Activated CD8-positive, alpha-beta memory T cell treated with anti-CD3 and anti-CD28 coated beads, Interleukin-2, amount 10 ng/mL, durations not matched to agents 7 days and 5 days (primary cell): Measurements from ENCODE around the gene SMIM10L1. TPM values are rescaled to one million over a fixed set of nuclear protein-coding genes. Genes with fewer than 3 reads are reported as not detected.

Experiments used
- ATAC-seq: fragments of 150-1000 bp; cut with Tn5 transposase; one replicate; pipeline ENCODE4 v1.10.0; 2021; ENCODE audit warnings: moderate library complexity
- CTCF ChIA-PET: fragments of 350-600 bp; sonication (Branson Sonifier 250); formaldehyde crosslinking; loops from one replicate; lab custom pipeline; 2021; ENCODE audit warnings: antibody characterized with exemption; lab: Charles Lee
- DNase-seq: peaks from one replicate; pipeline ENCODE4 v3.0.0-alpha.2; 2020
- H3K27ac Mint-ChIP-seq: one replicate; pipeline ENCODE4 v1.8.0; 2021; ENCODE audit warnings: mild to moderate bottlenecking, mixed read lengths
- H3K27me3 Mint-ChIP-seq: one replicate; pipeline ENCODE4 v1.8.0; 2021; ENCODE audit warnings: mixed read lengths
- H3K36me3 Mint-ChIP-seq: one replicate; pipeline ENCODE4 v1.8.0; 2021; ENCODE audit warnings: mild to moderate bottlenecking, mixed read lengths
- H3K4me1 Mint-ChIP-seq: one replicate; pipeline ENCODE4 v1.8.0; 2021; ENCODE audit warnings: mixed read lengths
- H3K4me3 Mint-ChIP-seq: one replicate; pipeline ENCODE4 v1.8.0; 2021; ENCODE audit warnings: mild to moderate bottlenecking, moderate library complexity, mixed read lengths
- H3K9me3 Mint-ChIP-seq: one replicate; pipeline ENCODE4 v1.8.0; 2022; ENCODE audit warnings: low read depth, mixed read lengths
- total RNA-seq, 2 experiments: library from RNA; stranded (reverse); gene quantifications; one replicate each; pipeline ENCODE4 v1.2.3, GENCODE V29; 2021

Gene SMIM10L1
- 1 to 10 TPM; 8.8 to 9.0 TPM for total RNA-seq

DNA sequence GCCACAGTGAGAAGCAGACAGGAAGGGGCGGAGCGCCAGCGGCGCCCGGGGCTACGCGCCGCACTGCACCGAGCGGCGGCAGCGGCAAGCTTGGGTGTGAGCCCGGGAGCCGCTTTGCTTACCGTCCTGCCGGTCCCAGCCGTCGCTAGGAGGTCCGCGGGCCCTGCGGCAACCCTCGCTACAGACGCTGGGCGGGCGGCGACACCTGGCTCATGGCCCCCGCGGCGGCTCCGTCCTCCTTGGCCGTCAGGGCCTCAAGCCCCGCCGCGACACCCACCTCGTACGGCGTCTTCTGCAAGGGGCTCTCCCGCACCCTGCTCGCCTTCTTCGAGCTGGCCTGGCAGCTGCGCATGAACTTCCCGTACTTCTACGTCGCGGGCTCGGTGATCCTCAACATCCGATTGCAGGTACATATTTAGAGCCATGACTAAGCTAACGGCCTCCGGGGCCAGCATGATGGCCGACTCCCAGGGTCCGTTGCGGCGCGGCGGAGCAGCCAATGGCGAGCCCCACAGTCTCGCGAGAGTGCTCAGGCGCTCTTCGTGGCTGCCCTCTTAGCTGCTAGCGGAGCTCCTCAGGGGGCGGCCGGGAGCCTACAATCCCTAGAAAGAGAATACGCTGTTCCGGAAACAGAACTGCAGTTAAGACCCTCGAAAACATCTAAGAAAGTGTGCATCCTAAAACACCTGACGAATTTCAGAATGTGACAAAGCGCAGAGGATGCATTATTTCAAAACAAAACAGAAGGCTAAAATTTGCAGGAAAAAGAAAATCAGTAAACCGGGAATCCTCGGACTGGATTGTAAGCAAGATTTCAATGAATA is at the start of gene SMIM10L1:
Gene SMIM10L1 (plus strand): TSS at position 50 of the 824 bp plus-strand sequence. CDS start 163 bp downstream, at position 213.
- CTCF ChIA-PET, result interaction anchor here (0.6 to 2.2 kb wide), 7 partner anchors 8 to 454 kb away, joined by 3 to 7 read pairs (median 3); no protein-coding TSS in a partner anchor
- DNase-seq (peak; percentile 94), ATAC-seq (peak; percentile 99)
- peaks cover 44% of the 10 kb centered on the region for H3K4me1 Mint-ChIP-seq
- H3K27me3 Mint-ChIP-seq, result no peaks in the 10 kb centered on the region
- peak within 1 kb of the TSS; percentile 94 for H3K4me3 Mint-ChIP-seq
- H3K9me3 Mint-ChIP-seq, result no peaks in the 10 kb centered on the region
- H3K36me3 Mint-ChIP-seq, result peaks cover 49% of the 10 kb centered on the region
- H3K27ac Mint-ChIP-seq, result peak within 1 kb of the TSS; percentile 95

DNA sequence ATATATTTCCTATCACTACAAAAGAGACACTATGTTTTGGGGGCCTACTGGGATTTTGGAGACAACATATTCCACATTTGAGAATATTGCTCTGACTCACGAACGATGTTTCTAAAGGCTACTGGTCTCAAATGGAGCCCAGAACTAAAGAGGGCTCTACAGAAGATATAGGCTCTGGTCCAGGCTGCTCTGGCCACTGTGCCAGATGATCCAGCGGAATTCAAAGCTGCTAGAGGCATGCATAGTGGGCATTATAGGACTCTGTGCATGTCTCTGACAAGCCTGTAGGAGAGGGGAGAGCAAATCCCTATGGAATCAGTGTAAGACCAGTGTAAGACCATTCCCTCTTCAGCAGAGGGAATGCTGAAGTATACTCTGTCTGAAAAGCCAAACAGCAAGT is 40.6 kb upstream of the SMIM10L1 start:
- no peaks in the 10 kb centered on the region for H3K27me3 Mint-ChIP-seq
- H3K27ac Mint-ChIP-seq, result no peak overlapping the region
- H3K4me1 Mint-ChIP-seq, result peaks cover 4% of the 10 kb centered on the region
- peaks cover 51% of the 10 kb centered on the region for H3K36me3 Mint-ChIP-seq
- no peaks in the 10 kb centered on the region for H3K9me3 Mint-ChIP-seq
- no peak for ATAC-seq
- no peak for DNase-seq
- no peak overlapping the region for H3K4me3 Mint-ChIP-seq
- CTCF ChIA-PET, result no interaction called here

- Mint-ChIP-seq H3K4me3 (no peak overlapping the region), H3K4me1 (peaks cover 4% of the 10 kb centered on the region), H3K36me3 (peaks cover 52% of the 10 kb centered on the region), H3K27me3 (no peaks in the 10 kb centered on the region), H3K27ac (no peak overlapping the region), H3K9me3 (no peaks in the 10 kb centered on the region)
- DNase-seq (no peak), ATAC-seq (no peak)
- CTCF ChIA-PET, result no interaction called here
These were observed 40.0 kb upstream of the SMIM10L1 start for GRCh38 chr12:11130999-11131398.

DNA sequence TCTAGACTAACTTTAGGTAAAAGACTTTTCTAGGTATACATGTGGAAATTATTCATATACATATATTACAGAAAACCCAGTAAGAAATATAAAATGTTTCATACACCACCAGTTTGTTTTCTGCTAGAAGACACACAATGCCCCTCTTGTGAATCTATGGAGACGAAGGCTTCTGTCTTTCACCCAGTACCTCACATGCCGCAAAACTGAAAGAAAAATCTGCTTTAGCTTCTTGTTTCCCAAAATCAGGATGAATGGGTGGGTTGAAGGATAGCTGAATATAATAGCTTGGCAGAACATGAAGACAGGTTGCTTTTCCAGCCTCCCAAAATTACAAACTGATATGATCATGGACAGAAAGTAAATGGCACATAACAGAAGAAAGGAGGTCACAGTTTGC is 37.8 kb upstream of the SMIM10L1 start:
- Mint-ChIP-seq H3K9me3 (no peaks in the 10 kb centered on the region), H3K4me3 (no peak overlapping the region), H3K27me3 (no peaks in the 10 kb centered on the region), H3K36me3 (peaks cover 41% of the 10 kb centered on the region), H3K27ac (no peak overlapping the region), H3K4me1 (peaks cover 10% of the 10 kb centered on the region)
- no peak for ATAC-seq
- no peak for DNase-seq
- CTCF ChIA-PET, result no interaction called here

DNA sequence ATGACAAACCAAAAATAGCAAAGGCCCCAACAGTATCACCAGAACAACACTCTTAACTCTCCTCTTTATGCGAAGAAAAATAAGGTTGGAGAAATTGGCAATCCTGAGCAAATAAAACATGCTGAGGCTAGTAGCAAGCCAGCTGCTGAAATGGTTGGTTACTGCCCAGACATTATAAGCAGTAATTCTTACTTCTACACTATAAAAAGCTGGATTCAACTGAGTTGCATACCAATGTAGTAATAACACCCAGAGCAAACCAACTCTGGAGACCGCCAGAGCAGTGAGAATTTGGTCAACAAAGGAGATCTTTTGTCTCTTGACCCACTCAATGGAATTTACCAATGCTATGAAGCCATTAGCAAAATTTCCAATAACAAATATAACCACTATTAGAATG is 37.2 kb upstream of the SMIM10L1 start:
- DNase-seq (no peak), ATAC-seq (no peak)
- Mint-ChIP-seq H3K27me3 (no peaks in the 10 kb centered on the region), H3K4me1 (peaks cover 10% of the 10 kb centered on the region), H3K27ac (no peak overlapping the region), H3K9me3 (no peaks in the 10 kb centered on the region), H3K4me3 (no peak overlapping the region), H3K36me3 (peaks cover 35% of the 10 kb centered on the region)
- CTCF ChIA-PET, result no interaction called here

DNA sequence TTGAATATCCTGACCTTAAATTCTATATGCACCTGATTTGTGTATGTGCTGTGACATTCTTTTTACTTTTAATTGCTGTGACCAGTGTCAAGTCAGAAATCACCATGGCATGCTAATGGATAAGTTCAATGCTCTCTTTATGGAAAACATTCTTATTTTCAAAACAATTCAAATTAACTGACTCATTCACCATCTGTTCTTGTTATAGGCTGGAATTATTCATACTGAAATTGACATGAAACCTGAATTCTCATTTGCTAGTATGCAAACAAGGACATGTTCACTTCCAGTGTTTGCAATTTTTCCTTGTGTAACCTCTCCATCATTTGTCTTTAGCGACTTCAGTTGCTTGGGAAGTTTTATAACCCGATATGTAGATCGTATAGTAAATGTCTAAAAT is 36.7 kb upstream of the SMIM10L1 start, which contains the start of gene TAS2R30:
Gene TAS2R30 (minus strand): TSS at position 340 of the 400 bp plus-strand sequence. CDS start 400 bp downstream, outside the sequence.
- ATAC-seq (no peak), DNase-seq (no peak)
- H3K4me3 Mint-ChIP-seq, result no peak within 1 kb of the TSS
- CTCF ChIA-PET, result no interaction called here
- no peaks in the 10 kb centered on the region for H3K9me3 Mint-ChIP-seq
- no peak within 1 kb of the TSS for H3K27ac Mint-ChIP-seq
- H3K27me3 Mint-ChIP-seq, result no peaks in the 10 kb centered on the region
- H3K4me1 Mint-ChIP-seq, result peaks cover 10% of the 10 kb centered on the region
- H3K36me3 Mint-ChIP-seq, result peaks cover 36% of the 10 kb centered on the region

- ATAC-seq (no peak), DNase-seq (no peak)
- CTCF ChIA-PET, result no interaction called here
- H3K27me3 Mint-ChIP-seq, result no peaks in the 10 kb centered on the region
- H3K9me3 Mint-ChIP-seq, result no peaks in the 10 kb centered on the region
- H3K4me3 Mint-ChIP-seq, result no peak overlapping the region
- no peak overlapping the region for H3K27ac Mint-ChIP-seq
- H3K36me3 Mint-ChIP-seq, result peaks cover 33% of the 10 kb centered on the region
- peaks cover 10% of the 10 kb centered on the region for H3K4me1 Mint-ChIP-seq
These were observed 34.9 kb upstream of the SMIM10L1 start for GRCh38 chr12:11136075-11136474.

- peaks cover 43% of the 10 kb centered on the region for H3K36me3 Mint-ChIP-seq
- H3K4me1 Mint-ChIP-seq, result no peaks in the 10 kb centered on the region
- no peak overlapping the region for H3K4me3 Mint-ChIP-seq
- H3K27me3 Mint-ChIP-seq, result no peaks in the 10 kb centered on the region
- DNase-seq (no peak), ATAC-seq (no peak)
- CTCF ChIA-PET, result no interaction called here
- peaks cover 6% of the 10 kb centered on the region for H3K9me3 Mint-ChIP-seq
- no peak overlapping the region for H3K27ac Mint-ChIP-seq
These were observed 27.6 kb upstream of the SMIM10L1 start for GRCh38 chr12:11143352-11143751.

DNA sequence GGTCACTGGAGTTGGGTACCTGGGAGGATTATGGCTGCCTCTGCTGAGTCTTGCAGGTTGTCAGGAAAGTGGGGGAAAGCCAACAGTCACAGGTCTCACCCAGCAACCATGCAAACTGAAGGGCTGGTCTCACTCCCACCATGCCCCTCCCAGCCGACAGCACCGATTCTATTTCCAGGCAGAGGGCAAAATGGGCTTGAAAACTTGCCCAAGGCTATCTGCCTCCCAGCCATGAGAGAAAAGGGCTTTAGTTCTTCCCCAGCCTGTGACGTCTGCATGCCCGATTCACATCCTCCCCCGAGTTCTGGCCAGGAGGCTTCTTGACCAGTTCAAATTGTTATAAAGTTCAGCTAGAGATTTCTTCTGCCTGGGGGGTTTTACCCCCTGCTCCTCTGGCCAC is 26.7 kb upstream of the SMIM10L1 start:
- Mint-ChIP-seq H3K9me3 (peaks cover 6% of the 10 kb centered on the region), H3K36me3 (peaks cover 42% of the 10 kb centered on the region)
- CTCF ChIA-PET, result no interaction called here

DNA sequence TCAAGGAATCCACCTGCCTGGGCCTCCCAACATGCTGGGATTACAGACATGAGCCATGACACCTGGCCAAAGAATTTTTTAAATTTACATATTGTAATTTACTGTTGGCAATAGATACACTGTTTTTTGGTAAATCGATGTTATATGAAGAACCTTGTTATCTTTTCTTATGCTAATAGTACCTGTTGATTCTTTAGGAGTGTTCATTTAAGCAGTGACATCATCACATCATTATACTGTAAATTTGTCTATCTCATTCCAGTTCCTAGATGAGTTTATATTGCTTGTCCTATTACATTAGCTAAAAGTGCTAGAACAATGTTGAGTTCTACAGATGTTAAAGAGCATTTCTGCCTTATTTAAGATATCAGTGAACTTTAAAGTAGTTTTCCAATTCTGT is 23.6 kb upstream of the SMIM10L1 start:
- H3K27me3 Mint-ChIP-seq, result no peaks in the 10 kb centered on the region
- no peak overlapping the region for H3K4me3 Mint-ChIP-seq
- peaks cover 2% of the 10 kb centered on the region for H3K4me1 Mint-ChIP-seq
- DNase-seq, result no peak
- no peak for ATAC-seq
- peaks cover 5% of the 10 kb centered on the region for H3K9me3 Mint-ChIP-seq
- H3K27ac Mint-ChIP-seq, result no peak overlapping the region
- peaks cover 34% of the 10 kb centered on the region for H3K36me3 Mint-ChIP-seq
- CTCF ChIA-PET, result no interaction called here

More for the DNA sequence above, 26.7 kb upstream of the SMIM10L1 start:
- Mint-ChIP-seq H3K27ac (no peak overlapping the region), H3K27me3 (no peaks in the 10 kb centered on the region), H3K4me3 (no peak overlapping the region), H3K4me1 (no peaks in the 10 kb centered on the region)
- no peak for ATAC-seq
- no peak for DNase-seq

DNA sequence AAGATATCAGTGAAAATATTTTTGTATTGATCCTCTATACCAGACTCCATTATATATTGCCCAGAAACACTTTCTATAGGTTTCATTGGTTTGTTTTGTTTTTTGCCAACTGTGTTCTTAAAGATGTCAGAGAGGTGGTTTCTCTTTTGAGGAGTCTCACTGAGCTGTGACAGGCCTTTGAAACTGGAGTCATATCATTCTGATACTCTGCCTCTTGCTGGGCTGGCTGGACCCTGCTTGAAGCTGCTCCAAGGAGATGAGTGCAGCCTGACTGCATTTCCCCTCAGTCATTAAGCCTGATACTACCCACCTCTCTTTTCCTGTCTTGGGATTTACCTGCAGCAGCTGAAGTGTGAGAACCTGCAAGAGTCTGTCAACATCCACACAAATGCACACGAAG is 20.2 kb upstream of the SMIM10L1 start:
- DNase-seq, result no peak
- peaks cover 7% of the 10 kb centered on the region for H3K9me3 Mint-ChIP-seq
- peaks cover 2% of the 10 kb centered on the region for H3K4me1 Mint-ChIP-seq
- H3K27me3 Mint-ChIP-seq, result no peaks in the 10 kb centered on the region
- no peak overlapping the region for H3K4me3 Mint-ChIP-seq
- peaks cover 35% of the 10 kb centered on the region for H3K36me3 Mint-ChIP-seq
- CTCF ChIA-PET, result no interaction called here
- H3K27ac Mint-ChIP-seq, result no peak overlapping the region
- no peak for ATAC-seq

DNA sequence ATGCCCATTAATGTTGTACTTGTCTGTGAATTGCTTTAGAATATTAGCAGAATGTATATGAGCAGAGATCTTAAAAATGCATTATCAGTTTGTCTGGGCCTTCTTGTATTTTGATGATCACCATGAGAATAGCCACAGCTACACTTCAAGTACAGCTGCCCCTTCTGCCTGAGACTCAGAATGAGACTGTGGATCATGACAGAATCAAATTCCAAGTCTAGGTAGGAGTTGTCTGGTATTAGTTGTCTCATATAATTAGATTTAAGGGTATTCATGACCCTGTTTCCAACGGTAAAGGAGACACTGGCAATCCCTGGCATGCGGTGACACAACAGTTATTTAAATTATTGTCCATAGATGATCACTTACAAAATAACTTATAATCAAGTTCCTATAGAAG is 18.3 kb upstream of the SMIM10L1 start:
- no peaks in the 10 kb centered on the region for H3K27me3 Mint-ChIP-seq
- H3K36me3 Mint-ChIP-seq, result peaks cover 45% of the 10 kb centered on the region
- DNase-seq (no peak), ATAC-seq (no peak)
- no peak overlapping the region for H3K27ac Mint-ChIP-seq
- peaks cover 10% of the 10 kb centered on the region for H3K9me3 Mint-ChIP-seq
- H3K4me1 Mint-ChIP-seq, result peaks cover 2% of the 10 kb centered on the region
- H3K4me3 Mint-ChIP-seq, result no peak overlapping the region
- CTCF ChIA-PET, result no interaction called here

DNA sequence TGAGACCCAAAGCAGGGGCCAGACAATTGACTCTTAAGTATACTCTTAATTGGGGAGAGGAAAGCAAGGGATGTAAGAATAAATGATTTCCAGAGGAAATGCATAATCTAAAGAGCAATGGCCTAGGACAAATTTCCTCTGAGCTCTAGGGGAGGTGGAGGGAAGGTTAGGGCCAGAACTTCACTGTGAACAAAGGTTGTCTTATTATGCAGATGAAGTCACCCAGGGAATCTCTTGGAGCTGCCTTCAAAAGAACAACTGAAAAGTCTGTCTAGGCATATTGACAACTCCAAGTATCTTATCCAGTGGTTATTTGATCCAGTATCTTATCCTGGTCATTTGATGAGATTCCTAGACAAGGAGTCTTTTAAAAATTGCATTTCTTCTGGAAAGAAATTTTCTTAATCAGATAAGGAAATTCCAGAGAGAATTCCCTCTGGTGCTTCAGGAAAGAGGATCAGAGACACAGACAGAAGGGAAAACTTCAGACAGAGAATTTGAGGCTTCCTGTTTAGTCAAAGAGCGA is 16.5 kb upstream of the SMIM10L1 start:
- Mint-ChIP-seq H3K27ac (no peak overlapping the region), H3K9me3 (peaks cover 10% of the 10 kb centered on the region), H3K4me1 (peaks cover 2% of the 10 kb centered on the region), H3K4me3 (no peak overlapping the region), H3K36me3 (peaks cover 56% of the 10 kb centered on the region), H3K27me3 (no peaks in the 10 kb centered on the region)
- ATAC-seq (no peak), DNase-seq (no peak)
- CTCF ChIA-PET, result no interaction called here

- H3K4me3 Mint-ChIP-seq, result no peak overlapping the region
- DNase-seq, result no peak
- H3K4me1 Mint-ChIP-seq, result no peaks in the 10 kb centered on the region
- H3K27ac Mint-ChIP-seq, result no peak overlapping the region
- H3K36me3 Mint-ChIP-seq, result peaks cover 59% of the 10 kb centered on the region
- no peak for ATAC-seq
- CTCF ChIA-PET, result no interaction called here
- H3K27me3 Mint-ChIP-seq, result no peaks in the 10 kb centered on the region
- peaks cover 5% of the 10 kb centered on the region for H3K9me3 Mint-ChIP-seq
These were observed 12.0 kb upstream of the SMIM10L1 start for GRCh38 chr12:11158885-11159444.
